ENCODE data around the gene ITSN2. TPM values are rescaled to one million over a fixed set of nuclear protein-coding genes. Genes with fewer than 3 reads are reported as not detected.
"Not testable (repeated sequence)": the region's sequence is repeated elsewhere in the genome, so short reads cannot be mapped to it uniquely, and the experiment has no call there.

The ITSN2 gene
- total RNA-seq, 1 donor from 2014 or later: 19.6 TPM

- Mint-ChIP-seq H3K27me3 (ENCODE audit: low read depth) (no peaks in the 10 kb centered on the region), H3K4me3 (no peak overlapping the region), H3K27ac (no peak overlapping the region), H3K9me3 (no peaks in the 10 kb centered on the region), H3K4me1 (no peaks in the 10 kb centered on the region), H3K36me3 (peaks cover 22% of the 10 kb centered on the region)
- DNase-seq (ENCODE audit: low spot score in 2 of 2, unreplicated experiment in 2 of 2): no peak
- TF ChIP-seq CTCF (IDR thresholded peaks at IDR 0.05; ENCODE audit: unreplicated experiment): no peak
Observed at GRCh38 chr2:24203029-24203786, 157.1 kb downstream of the ITSN2 start.

- TF ChIP-seq CTCF (IDR thresholded peaks at IDR 0.05; ENCODE audit: unreplicated experiment): no peak
- peaks cover 18% of the 10 kb centered on the region for H3K36me3 Mint-ChIP-seq
- H3K4me3 Mint-ChIP-seq: no peak overlapping the region
- no peak for DNase-seq (ENCODE audit: low spot score in 2 of 2, unreplicated experiment in 2 of 2)
- H3K9me3 Mint-ChIP-seq: peaks cover 12% of the 10 kb centered on the region
- no peaks in the 10 kb centered on the region for H3K27me3 Mint-ChIP-seq (ENCODE audit: low read depth)
- H3K4me1 Mint-ChIP-seq: no peaks in the 10 kb centered on the region
- no peak overlapping the region for H3K27ac Mint-ChIP-seq
Observed at GRCh38 chr2:24200799-24201198, 159.5 kb downstream of the ITSN2 start.

- TF ChIP-seq CTCF (IDR thresholded peaks at IDR 0.05; ENCODE audit: unreplicated experiment): no peak
- no peak for DNase-seq (ENCODE audit: low spot score in 2 of 2, unreplicated experiment in 2 of 2)
- H3K36me3 Mint-ChIP-seq: peaks cover 14% of the 10 kb centered on the region
- H3K4me3 Mint-ChIP-seq: no peak overlapping the region
- H3K9me3 Mint-ChIP-seq: peaks cover 12% of the 10 kb centered on the region
- no peaks in the 10 kb centered on the region for H3K4me1 Mint-ChIP-seq
- no peak overlapping the region for H3K27ac Mint-ChIP-seq
- H3K27me3 Mint-ChIP-seq (ENCODE audit: low read depth): no peaks in the 10 kb centered on the region
Observed at GRCh38 chr2:24199968-24200590, 160.3 kb downstream of the ITSN2 start.

DNA sequence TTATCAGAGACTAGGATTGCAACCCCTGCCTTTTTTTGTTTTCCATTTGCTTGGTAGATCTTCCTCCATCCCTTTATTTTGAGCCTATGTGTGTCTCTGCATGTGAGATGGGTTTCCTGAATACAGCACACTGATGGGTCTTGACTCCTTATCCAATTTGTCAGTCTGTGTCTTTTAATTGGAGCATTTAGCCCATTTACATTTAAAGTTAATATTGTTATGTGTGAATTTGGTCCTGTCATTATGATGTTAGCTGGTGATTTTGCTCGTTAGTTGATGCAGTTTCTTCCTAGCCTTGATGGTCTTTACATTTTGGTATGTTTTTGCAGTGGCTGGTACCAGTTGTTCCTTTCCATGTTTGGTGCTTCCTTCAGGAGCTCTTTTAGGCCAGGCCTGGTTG is 163.1 kb downstream of the ITSN2 start:
- H3K9me3 Mint-ChIP-seq: peaks cover 16% of the 10 kb centered on the region
- DNase-seq (ENCODE audit: low spot score in 2 of 2, unreplicated experiment in 2 of 2); H3K4me3 Mint-ChIP-seq; H3K27ac Mint-ChIP-seq; H3K27me3 Mint-ChIP-seq (ENCODE audit: low read depth); H3K36me3 Mint-ChIP-seq; H3K4me1 Mint-ChIP-seq: not testable (repeated sequence)

DNA sequence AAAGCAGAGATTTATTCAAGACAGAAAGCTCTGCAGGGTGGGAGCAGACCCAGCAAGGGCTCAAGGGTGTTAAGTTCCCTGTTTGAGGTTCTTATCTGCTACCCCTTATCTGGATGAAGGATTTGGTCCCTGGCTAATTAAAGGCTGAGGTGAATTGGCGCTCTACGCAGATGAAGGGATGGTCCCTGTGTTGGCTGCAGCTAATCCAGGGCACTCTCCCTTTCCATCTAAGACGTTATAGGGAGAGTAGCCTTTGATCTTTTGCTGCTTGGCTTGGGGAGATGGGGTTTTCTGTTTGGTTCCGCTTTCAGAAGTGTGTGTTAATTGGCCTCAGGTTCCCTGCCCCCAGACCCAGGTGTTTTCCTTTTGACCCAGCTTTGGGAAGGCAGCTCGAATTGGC is 168.5 kb downstream of the ITSN2 start:
- Mint-ChIP-seq H3K27ac (no peak overlapping the region), H3K4me1 (no peaks in the 10 kb centered on the region), H3K27me3 (ENCODE audit: low read depth) (no peaks in the 10 kb centered on the region), H3K9me3 (peaks cover 21% of the 10 kb centered on the region), H3K4me3 (no peak overlapping the region), H3K36me3 (peaks cover 11% of the 10 kb centered on the region)
- TF ChIP-seq CTCF (IDR thresholded peaks at IDR 0.05; ENCODE audit: unreplicated experiment): no peak
- no peak for DNase-seq (ENCODE audit: low spot score in 2 of 2, unreplicated experiment in 2 of 2)

- Mint-ChIP-seq H3K4me1 (no peaks in the 10 kb centered on the region), H3K27ac (no peak overlapping the region), H3K27me3 (ENCODE audit: low read depth) (no peaks in the 10 kb centered on the region), H3K9me3 (peaks cover 17% of the 10 kb centered on the region), H3K36me3 (peaks cover 11% of the 10 kb centered on the region), H3K4me3 (no peak overlapping the region)
- TF ChIP-seq CTCF (IDR thresholded peaks at IDR 0.05; ENCODE audit: unreplicated experiment): no peak
- DNase-seq (ENCODE audit: low spot score in 2 of 2, unreplicated experiment in 2 of 2): no peak
Observed at GRCh38 chr2:24191156-24191555, 169.2 kb downstream of the ITSN2 start.
